K562 (cell line): Measurements from ENCODE around the gene PRICKLE3. TPM values are rescaled to one million over a fixed set of nuclear protein-coding genes. Genes with fewer than 3 reads are reported as not detected.

ENCODE experiments used
- ARNT ChIP-seq, 2 experiments: fragments of 450-650 bp; IDR thresholded peaks; 2 replicates each; pipeline ENCODE4 v1.6.1; 2016; ENCODE audit warnings: mild to moderate bottlenecking in 1 of 2
- BCLAF1 ChIP-seq, 2 experiments: fragments of 450-650 bp in 1 of 2; IDR thresholded peaks; 2 replicates each; pipeline ENCODE4 v1.6.1; 2011 to 2017; ENCODE audit warnings: low read depth in 2 of 2, antibody characterized with exemption in 1 of 2, borderline replicate concordance in 1 of 2, low read length in 1 of 2, mild to moderate bottlenecking in 1 of 2, mixed read lengths in 1 of 2; ENCODE audit not compliant: control insufficient read depth in 1 of 2
- IFI16 ChIP-seq: fragments of 250-450 bp; sonication (Bioruptor Pico); IDR thresholded peaks from 2 replicates; pipeline ENCODE4 v2.1.2; 2022; ENCODE audit warnings: mild to moderate bottlenecking, inconsistent platforms
- LCOR ChIP-seq: sonication (generic); formaldehyde crosslinking; IDR thresholded peaks from 2 replicates; pipeline ENCODE4 v1.8.0; 2022; ENCODE audit warnings: mild to moderate bottlenecking, missing genetic modification reagents
- PRDM10 ChIP-seq: fragments of 450-650 bp; IDR thresholded peaks from 2 replicates; pipeline ENCODE4 v1.6.1; 2018; ENCODE audit not compliant: partially characterized antibody
- PURB ChIP-seq: sonication (generic); formaldehyde crosslinking; IDR thresholded peaks from 2 replicates; pipeline ENCODE4 v1.9.0; 2021; ENCODE audit warnings: low read depth, mild to moderate bottlenecking, missing genetic modification reagents
- RNF219 ChIP-seq: fragments of 250-450 bp; sonication (Bioruptor Pico); IDR thresholded peaks from 2 replicates; pipeline ENCODE4 v1.5.0; 2022; ENCODE audit warnings: mild to moderate bottlenecking
- YBX1 ChIP-seq: fragments of 450-650 bp; IDR thresholded peaks from 2 replicates; pipeline ENCODE4 v1.7.1; 2016; ENCODE audit warnings: mild to moderate bottlenecking
- ZBTB26 ChIP-seq: fragments of 450-650 bp; formaldehyde crosslinking; IDR thresholded peaks from 2 replicates; pipeline ENCODE4 v1.4.0; 2022; ENCODE audit warnings: missing genetic modification characterization
- polyA plus RNA-seq, 8 experiments: library from polyadenylated mRNA; depleted of rRNA in 4 of 8; stranded (reverse) in 5 of 8; unstranded in 3 of 8; fragments of >200 nt; fragmentation: Nextera tagmentation in 2 of 8; fragmentation: Illumina TruSeq in 1 of 8; extraction: Ambion mirVana in 2 of 8; extraction: Trizol in 1 of 8; gene quantifications; 2 replicates each; pipeline versions ENCODE4 v1.2.1 to v1.2.3, GENCODE V29; 2011 to 2014; ENCODE audit warnings: inconsistent platforms in 1 of 8, missing spikeins in 1 of 8
- total RNA-seq, 7 experiments: library from RNA; depleted of rRNA in 6 of 7; stranded (reverse); fragments of >200 nt in 6 of 7; fragmentation: Illumina TruSeq in 2 of 7; extraction: Trizol in 2 of 7; gene quantifications; 2 replicates each; pipeline versions ENCODE4 v1.2.1 to v1.2.3, GENCODE V29; 2011 to 2021; ENCODE audit warnings: low replicate concordance in 1 of 7
- TF ChIP-seq, protein P1 (sequence below): fragments of 450-650 bp; conservative IDR thresholded peaks from 2 replicates; pipeline ENCODE4 v1.6.1; 2016; ENCODE audit warnings: missing genetic modification characterization, low read depth, mild to moderate bottlenecking, missing compliant biosample characterization, moderate library complexity

The PRICKLE3 gene
- total and polyA plus RNA-seq, 9 of the 15 experiments (the other 6 are each of a cell fraction or from before 2014, with no cell fraction given), result 1.1 to 44.3 (median 14.0) TPM

GRCh38 chrX:49186125-49187027 is at the start of gene PRICKLE3 (continued):
- TF ChIP-seq PRDM10 (peak; percentile 41), LCOR (CRISPR knock-in tag) (0 out of 2 replicates have a peak, but pooled peaks have one; percentile 38), ARNT (IDR thresholded peaks at IDR 0.05) (no peak), BCLAF1 (IDR thresholded peaks at IDR 0.05; ENCODE audit: borderline replicate concordance in 1 of 2, control insufficient read depth in 1 of 2, low read depth in 2 of 2, low read length in 1 of 2) (no peak), IFI16 (CRISPR knock-in tag) (no peak), ZBTB26 (CRISPR knock-in tag) (no peak), PURB (CRISPR knock-in tag) (no peak), RNF219 (CRISPR knock-in tag) (no peak), YBX1 (no peak)
- TF ChIP-seq, protein P1, sequence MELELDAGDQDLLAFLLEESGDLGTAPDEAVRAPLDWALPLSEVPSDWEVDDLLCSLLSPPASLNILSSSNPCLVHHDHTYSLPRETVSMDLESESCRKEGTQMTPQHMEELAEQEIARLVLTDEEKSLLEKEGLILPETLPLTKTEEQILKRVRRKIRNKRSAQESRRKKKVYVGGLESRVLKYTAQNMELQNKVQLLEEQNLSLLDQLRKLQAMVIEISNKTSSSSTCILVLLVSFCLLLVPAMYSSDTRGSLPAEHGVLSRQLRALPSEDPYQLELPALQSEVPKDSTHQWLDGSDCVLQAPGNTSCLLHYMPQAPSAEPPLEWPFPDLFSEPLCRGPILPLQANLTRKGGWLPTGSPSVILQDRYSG (tag), result peak; percentile 80
